H7 (cell line): ENCODE measurements around the gene RELCH. TPM values are rescaled to one million over a fixed set of nuclear protein-coding genes. Genes with fewer than 3 reads are reported as not detected.

Experiments
- DNase-seq: peaks from one replicate; pipeline ENCODE4 v3.0.0; 2012
- H3K27me3 ChIP-seq: 2 replicates; pipeline ENCODE4 v1.6.0; 2011; ENCODE audit warnings: mild to moderate bottlenecking, low read length; ENCODE audit not compliant: control insufficient read depth, insufficient read depth
- H3K36me3 ChIP-seq: replicated peaks from 2 replicates; pipeline ENCODE4 v1.5.1; 2011; ENCODE audit warnings: low read length; ENCODE audit not compliant: control insufficient read depth, insufficient read depth
- H3K4me3 ChIP-seq: 2 replicates; pipeline ENCODE4 v1.5.1; 2011; ENCODE audit warnings: low read depth, mild to moderate bottlenecking, control low read depth, low read length, moderate library complexity; ENCODE audit not compliant: insufficient read depth
- total RNA-seq: library from RNA; depleted of rRNA; stranded (reverse); fragments of >200 nt; shearing (Covaris generic); gene quantifications from 2 replicates; pipeline ENCODE4 v1.2.3, GENCODE V29; 2014

The RELCH gene
- total RNA-seq, 1 experiment from 2014 or later: 16.2 TPM

DNA sequence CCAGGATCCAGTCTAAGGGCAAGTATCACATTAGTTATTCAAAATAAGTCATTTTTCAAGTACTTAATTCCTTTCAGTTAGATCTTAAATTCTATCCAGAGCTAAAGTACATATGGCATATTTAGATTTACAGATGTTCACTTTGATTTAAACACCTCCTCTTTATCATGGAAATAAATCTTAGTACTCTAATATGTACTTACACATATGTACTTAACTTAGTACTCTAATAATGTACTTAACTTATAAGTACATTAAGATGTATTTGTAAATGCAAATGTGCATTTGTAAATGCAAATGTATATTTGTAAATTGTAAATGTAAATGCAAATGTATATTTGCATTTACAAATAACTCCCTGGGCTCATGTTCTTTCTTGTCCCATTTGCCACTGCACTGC, 14.8 kb upstream of the RELCH start:
- Histone ChIP-seq H3K4me3 (no peak overlapping the region), H3K27me3 (no peaks in the 10 kb centered on the region), H3K36me3 (no peaks in the 10 kb centered on the region)
- no peak for DNase-seq

DNA sequence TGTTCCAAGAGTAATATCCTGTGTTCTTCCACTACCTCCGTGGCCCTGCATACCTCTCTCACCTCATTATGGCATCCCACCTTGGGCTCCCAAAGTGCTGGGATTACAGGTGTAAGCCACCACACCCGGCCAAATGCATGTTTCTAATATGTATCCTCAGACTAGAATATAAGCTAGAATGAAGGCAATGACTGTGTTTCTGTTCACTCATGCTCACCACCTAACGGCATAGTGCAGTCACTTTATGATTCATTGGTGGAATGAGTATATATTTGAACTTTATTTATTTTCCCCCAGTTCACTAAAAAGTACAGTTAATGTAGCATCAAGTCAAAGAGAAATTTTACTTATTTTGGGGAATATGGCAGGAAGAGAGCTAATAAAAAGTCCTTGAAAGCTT, 11.5 kb upstream of the RELCH start:
- Histone ChIP-seq H3K4me3 (no peak overlapping the region), H3K36me3 (no peaks in the 10 kb centered on the region), H3K27me3 (no peaks in the 10 kb centered on the region)
- no peak for DNase-seq

GRCh38 chr18:62177271-62177670, 9.8 kb upstream of the RELCH start:
- no peaks in the 10 kb centered on the region for H3K27me3 ChIP-seq
- no peak overlapping the region for H3K4me3 ChIP-seq
- no peaks in the 10 kb centered on the region for H3K36me3 ChIP-seq
- no peak for DNase-seq

DNA sequence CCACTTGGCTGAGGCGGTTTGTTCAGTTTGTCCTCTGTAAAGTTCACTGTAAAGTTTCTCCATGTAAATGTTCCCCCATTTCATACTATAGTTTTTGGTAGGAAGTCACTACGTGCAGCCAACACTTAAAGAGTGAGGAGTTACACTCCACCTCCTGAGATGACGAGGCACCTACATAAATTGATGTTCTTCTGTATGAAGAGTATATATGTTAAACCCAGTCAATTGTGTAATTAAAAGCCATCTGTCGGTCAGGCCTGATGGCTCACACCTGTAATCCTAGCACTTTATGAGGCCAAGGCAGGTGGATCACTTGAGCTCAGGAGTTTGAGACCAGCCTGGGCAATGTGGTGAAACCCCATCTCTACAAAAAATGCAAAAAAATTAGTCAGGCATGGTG, 7.8 kb upstream of the RELCH start:
- Histone ChIP-seq H3K4me3 (no peak overlapping the region), H3K36me3 (no peaks in the 10 kb centered on the region), H3K27me3 (no peaks in the 10 kb centered on the region)
- no peak for DNase-seq

DNA sequence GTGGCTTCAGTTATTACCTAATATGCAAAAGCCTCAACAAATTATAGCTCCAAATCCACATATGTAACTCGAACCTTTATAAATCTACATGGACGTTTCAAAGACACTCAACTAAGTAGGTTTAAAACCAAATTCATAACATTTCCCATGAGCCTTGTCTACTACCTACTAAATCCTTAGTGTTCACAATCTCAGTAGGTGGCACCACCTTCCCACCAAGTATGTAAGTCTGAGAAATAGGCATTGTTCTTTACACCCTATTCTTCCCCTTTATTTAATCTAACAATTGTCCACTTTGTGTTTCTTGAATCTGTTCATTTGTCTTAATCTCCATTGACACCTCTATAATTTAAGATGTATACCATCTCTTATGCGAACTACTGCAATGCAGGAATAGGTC, 4.8 kb upstream of the RELCH start:
- H3K36me3 ChIP-seq: no peaks in the 10 kb centered on the region
- H3K27me3 ChIP-seq: no peaks in the 10 kb centered on the region

DNA sequence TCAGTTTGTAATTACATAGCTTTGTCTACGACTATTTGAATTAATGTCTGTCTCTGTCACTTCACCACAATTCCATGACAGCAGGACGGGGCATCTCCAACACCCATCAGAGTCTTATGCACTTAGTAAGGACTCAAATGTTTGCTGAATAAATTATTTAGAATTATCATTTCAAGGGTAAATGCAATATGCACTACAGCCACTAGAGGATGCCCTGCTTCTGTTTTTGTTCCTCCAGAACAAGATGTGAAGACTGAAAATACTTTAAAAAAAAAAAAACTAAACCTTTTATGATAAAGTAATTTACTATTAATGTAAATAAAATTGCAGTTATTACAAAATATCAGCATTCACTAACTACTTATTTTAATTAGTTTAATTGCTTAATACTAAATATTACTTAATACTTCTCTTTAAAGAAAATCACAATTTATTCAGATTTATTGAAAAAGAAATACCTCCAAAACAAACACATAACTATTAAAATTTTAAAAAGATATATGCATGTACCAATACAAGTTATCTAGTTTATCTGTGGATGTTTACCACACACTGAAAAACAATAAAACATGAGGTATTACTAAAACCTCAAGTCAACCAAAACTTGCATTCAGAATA, 3.4 kb upstream of the RELCH start:
- no peak overlapping the region for H3K4me3 ChIP-seq
- peak; percentile 32 for DNase-seq
- H3K36me3 ChIP-seq: no peaks in the 10 kb centered on the region
- H3K27me3 ChIP-seq: no peaks in the 10 kb centered on the region

More for the DNA sequence above, 4.8 kb upstream of the RELCH start:
- no peak for DNase-seq
- no peak overlapping the region for H3K4me3 ChIP-seq

DNA sequence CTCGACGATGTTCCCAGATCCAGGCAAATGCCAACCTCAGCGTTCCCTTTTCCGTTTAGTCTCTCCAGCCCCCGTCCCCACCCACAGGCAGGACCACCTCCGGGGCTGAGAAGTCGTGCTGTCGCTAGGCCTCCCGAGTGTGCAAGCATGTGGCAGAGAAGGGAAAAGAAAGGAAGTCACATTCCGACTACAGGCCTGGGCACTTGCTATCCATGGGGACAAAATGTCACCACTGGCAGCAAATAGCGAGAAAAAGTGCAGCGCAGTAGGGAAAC, 619 bp upstream of the RELCH start:
- Histone ChIP-seq H3K4me3 (peak overlapping the region; percentile 80), H3K27me3 (no peaks in the 10 kb centered on the region), H3K36me3 (no peaks in the 10 kb centered on the region)
- peak; percentile 41 for DNase-seq

- H3K4me3 ChIP-seq: peak overlapping the region; percentile 95
- no peaks in the 10 kb centered on the region for H3K36me3 ChIP-seq
- DNase-seq: peak; percentile 54
- no peaks in the 10 kb centered on the region for H3K27me3 ChIP-seq
These were observed 772 bp downstream of the RELCH start for GRCh38 chr18:62187543-62188510.

DNA sequence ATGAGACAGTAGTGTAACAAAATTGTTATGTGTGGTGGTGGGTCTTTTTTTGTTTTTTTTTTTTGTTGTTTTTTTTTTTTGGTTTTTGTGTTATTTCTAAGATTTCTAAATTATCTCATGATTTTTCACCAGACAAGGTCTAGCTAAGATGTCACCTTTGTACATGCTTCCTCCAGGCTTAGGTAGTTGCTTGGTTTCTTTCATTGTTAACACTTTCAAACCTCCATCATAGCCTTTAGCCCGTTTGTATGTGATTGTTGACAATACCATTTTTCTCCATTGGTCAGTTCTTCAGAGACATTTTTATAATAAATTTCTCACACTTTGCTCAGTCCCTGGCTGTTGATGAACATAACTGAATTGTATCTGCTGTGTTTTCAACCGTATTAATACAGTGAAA, 2.2 kb downstream of the RELCH start:
- Histone ChIP-seq H3K4me3 (no peak overlapping the region), H3K36me3 (no peaks in the 10 kb centered on the region), H3K27me3 (no peaks in the 10 kb centered on the region)
- DNase-seq: no peak

DNA sequence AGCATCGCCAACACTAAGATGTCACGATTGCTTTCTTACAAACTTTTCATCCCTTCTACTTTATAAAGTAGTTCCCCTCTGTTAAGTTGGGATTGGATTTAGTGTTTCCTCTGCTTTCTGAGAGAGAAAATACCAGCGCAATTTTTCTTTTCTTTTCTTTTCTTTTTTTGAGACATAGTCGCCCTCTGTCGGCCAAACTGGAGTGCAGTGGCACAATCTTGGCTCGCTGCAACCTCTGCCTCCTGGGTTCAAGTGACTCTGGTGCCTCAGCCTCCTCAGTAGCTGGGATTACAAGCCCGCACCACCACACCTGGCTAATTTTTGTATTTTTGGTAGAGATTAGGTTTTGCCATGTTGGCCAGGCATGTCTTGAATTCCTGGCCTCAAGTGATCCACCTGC, 9.0 kb downstream of the RELCH start:
- Histone ChIP-seq H3K36me3 (no peaks in the 10 kb centered on the region), H3K4me3 (no peak overlapping the region), H3K27me3 (no peaks in the 10 kb centered on the region)
- DNase-seq: no peak

DNA sequence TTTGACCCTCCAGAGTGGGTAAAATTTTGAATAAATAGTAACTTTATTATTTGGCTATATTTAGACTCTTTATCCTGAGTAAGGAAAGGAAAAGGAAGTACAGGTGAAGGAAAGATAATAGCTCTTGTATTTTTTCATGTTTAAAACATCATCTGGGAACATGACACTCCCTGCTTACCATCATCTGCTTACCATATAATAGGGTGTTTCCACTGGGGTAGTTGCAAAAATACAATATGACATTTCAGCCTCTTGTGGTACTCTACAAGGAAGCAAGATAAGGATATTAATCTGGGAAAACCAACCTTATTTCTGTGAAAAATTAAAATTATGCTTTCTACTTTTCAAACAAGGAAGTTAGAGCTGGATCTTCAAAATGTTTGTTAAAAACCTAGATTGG, 9.9 kb downstream of the RELCH start:
- no peaks in the 10 kb centered on the region for H3K36me3 ChIP-seq
- H3K4me3 ChIP-seq: no peak overlapping the region
- no peak for DNase-seq
- H3K27me3 ChIP-seq: no peaks in the 10 kb centered on the region

GRCh38 chr18:62198259-62198658, 11.2 kb downstream of the RELCH start:
- DNase-seq: no peak
- Histone ChIP-seq H3K27me3 (no peaks in the 10 kb centered on the region), H3K4me3 (no peak overlapping the region), H3K36me3 (no peaks in the 10 kb centered on the region)

DNA sequence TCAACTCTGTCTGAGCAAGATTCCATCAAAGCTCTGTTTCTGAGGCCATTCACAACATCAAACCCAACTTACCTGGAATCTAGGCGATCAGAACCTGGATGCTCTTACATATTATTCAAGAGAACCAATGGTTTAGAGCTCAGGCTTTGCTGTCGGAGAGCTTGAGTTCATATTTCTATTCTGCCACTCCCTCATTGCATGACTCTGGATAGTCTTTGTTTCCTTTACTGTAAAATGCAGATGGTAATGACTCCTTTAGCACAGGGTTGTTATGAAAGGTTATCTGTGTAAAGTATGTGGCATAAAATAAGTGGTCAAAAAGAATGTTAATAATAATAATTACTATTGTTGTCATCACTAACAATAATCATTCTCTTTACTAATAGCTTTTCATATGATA, 12.6 kb downstream of the RELCH start:
- no peaks in the 10 kb centered on the region for H3K36me3 ChIP-seq
- no peaks in the 10 kb centered on the region for H3K27me3 ChIP-seq
- H3K4me3 ChIP-seq: no peak overlapping the region
- no peak for DNase-seq

DNA sequence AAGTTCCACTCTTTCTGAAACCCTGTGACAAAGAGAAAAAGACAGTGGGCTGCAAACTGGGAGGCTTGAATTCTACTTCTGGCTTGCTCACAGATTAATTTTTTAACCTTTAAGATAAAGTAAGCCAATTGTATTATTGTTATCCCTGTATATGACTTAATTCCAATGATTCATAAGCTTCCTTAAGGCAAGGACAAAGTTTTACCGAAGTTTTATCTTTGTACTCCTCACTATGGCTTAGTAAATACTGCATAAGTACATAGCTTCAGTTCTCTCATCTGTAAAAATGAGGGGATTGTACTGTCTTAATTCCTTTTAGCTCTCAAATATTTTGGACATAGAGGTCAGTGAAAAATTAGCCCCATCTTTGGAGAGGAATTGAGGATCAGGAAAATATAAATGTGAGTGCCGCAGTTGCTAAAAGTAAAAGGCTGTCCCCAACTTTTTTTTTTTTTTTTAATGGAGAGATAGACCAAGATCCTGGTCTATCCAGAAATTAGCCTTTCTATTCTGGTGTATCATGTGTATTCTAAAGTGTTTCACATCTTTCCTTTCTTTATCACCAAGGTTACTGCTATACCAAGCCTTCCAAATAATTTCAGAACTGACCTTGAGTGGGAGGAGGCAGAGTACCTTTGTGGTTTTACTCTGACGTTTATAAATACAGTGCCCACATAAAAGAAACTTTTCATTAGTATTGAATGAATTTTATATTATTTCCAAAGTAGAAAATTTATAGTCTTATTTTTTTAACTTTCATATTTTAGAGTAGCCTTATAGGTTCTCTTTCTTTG, 13.3 kb downstream of the RELCH start:
- no peak for DNase-seq
- no peaks in the 10 kb centered on the region for H3K27me3 ChIP-seq
- no peaks in the 10 kb centered on the region for H3K36me3 ChIP-seq
- H3K4me3 ChIP-seq: no peak overlapping the region

DNA sequence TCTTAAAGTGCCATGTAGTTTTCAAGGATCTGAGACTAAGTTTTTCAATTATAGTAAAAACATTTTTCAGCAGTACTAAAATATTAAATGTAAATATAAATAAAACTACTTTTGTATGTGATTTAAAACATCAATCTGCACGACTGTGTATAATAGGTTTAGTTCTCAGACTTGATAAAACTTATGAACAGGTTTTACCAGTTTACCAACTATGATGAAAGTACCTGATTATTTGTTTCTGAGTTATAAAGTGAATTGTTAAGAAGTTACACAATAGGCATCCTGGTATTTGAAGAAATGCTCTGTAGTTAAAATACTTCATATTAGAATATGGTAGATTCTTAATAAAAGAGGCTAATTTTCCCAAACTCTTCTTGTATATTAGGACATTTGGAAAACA, 14.8 kb downstream of the RELCH start:
- H3K4me3 ChIP-seq: no peak overlapping the region
- H3K27me3 ChIP-seq: no peaks in the 10 kb centered on the region
- no peaks in the 10 kb centered on the region for H3K36me3 ChIP-seq
- DNase-seq: no peak
